GM19397 (cell line): ENCODE measurements around the gene WASHC4.

Experiments used
- ATAC-seq: cut with Tn5 transposase; IDR thresholded peaks from one replicate; pipeline ENCODE4 v1.9.1; 2021; ENCODE audit warnings: mild to moderate bottlenecking, moderate library complexity; ENCODE audit not compliant: unreplicated experiment

WASHC4 gene

GRCh38 chr12:105107494-105108371 is at the start of gene WASHC4:
Gene WASHC4, plus strand, starts transcription at chr12:105107731. Its CDS starts 70 bp downstream, at chr12:105107801.
- peak; percentile 93 for ATAC-seq

DNA sequence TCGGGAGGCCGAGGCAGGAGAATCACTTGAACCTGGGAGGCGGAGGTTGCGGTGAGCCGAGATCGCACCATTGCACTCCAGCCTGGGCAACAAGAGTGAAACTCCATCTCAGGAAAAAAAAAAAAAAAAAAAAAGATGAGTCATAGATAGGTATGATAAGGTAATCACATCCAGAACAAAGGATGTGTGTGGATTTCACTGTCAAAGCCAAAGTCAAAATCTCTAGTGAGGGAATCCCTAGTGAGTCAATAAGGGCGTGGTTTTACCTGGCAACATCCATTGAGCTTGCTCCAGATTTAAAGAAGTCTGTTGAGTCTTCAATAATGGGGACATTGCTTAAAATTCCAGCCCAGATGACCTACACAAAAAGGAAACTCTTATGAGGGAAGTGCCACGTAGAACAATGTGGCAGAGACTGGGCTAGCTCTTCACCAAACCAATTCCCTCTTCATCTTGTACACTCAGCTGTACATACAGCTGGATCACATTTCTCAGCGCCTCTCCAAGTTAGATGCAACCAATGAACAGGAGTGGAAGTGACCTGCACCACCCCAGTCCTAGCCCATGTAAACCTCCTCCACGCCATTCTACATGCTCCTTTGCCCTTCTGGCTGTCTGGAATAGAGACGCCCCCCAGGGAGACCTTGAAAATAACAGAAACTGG is 46.7 kb upstream of the WASHC4 start:
- no peak for ATAC-seq

DNA sequence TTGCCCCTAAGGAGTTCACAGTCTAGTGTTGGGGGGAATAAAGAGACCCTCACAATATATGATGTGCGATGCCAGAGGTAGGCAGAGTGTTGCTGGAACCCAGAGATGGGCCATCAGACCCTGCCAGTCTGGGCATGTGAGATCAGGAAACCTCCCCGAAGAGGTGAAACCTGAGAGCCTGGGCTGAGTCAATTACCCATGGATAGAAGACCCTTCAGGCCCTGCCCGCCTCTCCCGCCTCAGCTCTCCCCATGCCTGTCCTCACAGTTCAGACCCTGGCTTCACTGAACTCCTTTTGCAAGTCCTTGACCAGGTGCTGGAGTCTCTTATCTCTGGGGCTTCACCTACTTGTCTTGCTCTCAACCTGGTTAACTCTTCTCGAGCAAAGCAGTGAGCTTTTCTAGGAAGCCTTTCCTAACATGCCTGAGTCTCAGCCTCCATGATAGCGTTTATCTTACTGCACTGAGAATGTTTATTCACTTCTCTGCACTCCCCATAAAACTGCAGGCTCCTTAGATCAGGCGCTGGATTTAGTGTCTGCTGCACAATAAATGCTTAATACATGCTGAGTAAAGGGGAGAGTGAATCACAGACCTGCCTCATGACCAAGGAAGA is 42.9 kb upstream of the WASHC4 start:
- ATAC-seq: no peak

- no peak for ATAC-seq
Observed at GRCh38 chr12:105067511-105068031, 40.0 kb upstream of the WASHC4 start.

- ATAC-seq: no peak
Observed at GRCh38 chr12:105069936-105070702, 37.4 kb upstream of the WASHC4 start.

DNA sequence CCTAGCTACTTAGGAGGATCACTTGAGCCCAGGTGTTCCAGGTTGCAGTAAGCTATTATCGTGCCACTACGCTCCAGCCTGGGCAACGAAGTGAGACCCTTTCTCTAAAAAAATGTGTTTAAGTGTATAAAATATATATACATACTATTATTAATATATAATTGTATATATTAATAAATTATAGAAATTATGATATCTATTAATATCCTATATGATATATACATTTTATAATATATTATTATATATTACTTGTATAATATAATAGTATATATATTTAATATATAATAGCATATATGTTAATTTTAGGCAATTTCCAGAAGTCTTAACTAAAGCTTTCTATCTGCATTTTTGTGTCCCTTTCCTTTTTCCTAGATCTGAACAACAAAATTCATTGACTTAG is 35.5 kb upstream of the WASHC4 start:
- no peak for ATAC-seq

- no peak for ATAC-seq
Observed at GRCh38 chr12:105072888-105073488, 34.5 kb upstream of the WASHC4 start.

DNA sequence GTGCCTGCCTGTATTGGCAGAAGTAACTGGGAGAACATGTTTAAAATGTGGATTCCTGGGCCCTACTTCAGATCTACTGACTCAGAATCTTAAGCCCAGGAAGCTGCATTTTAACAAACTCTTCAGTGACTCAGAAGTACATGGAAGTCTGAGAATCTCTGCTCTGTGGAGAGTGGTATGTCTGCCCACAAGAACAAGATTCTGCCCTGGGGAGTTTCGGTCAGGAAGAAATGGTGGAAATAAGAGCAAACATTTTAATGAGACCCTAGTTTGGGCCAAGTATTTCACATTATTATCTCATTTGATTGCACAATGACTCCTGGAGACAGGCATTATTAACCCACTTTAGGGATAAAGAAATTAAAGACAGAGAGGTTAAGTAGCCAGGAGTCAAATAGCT is 31.4 kb upstream of the WASHC4 start:
- ATAC-seq: no peak

DNA sequence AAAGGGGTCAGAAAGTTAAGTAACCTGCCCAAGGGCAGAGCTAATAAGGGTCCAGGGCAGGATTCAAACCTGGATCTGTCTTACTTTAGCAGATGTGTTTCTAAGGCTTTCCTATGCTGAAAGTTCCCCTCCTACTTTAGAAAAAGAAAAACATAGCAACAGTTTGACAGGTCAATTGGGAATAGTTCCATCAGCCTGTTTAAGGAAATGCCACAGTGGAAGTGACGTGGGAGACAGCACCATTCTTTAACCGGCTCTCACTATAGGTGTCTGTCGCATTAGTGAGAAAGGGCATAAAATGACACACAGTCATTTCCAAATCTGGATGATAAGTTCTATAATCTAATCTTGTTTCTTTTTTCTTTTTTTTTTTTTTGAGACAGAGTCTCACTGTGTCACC is 30.6 kb upstream of the WASHC4 start:
- no peak for ATAC-seq

- ATAC-seq: no peak
Observed at GRCh38 chr12:105077435-105077834, 30.1 kb upstream of the WASHC4 start.

- no peak for ATAC-seq
Observed at GRCh38 chr12:105078712-105079570, 28.6 kb upstream of the WASHC4 start.

GRCh38 chr12:105083031-105083430 is 24.5 kb upstream of the WASHC4 start:
- no peak for ATAC-seq

GRCh38 chr12:105083551-105084105 is 23.9 kb upstream of the WASHC4 start:
- no peak for ATAC-seq

DNA sequence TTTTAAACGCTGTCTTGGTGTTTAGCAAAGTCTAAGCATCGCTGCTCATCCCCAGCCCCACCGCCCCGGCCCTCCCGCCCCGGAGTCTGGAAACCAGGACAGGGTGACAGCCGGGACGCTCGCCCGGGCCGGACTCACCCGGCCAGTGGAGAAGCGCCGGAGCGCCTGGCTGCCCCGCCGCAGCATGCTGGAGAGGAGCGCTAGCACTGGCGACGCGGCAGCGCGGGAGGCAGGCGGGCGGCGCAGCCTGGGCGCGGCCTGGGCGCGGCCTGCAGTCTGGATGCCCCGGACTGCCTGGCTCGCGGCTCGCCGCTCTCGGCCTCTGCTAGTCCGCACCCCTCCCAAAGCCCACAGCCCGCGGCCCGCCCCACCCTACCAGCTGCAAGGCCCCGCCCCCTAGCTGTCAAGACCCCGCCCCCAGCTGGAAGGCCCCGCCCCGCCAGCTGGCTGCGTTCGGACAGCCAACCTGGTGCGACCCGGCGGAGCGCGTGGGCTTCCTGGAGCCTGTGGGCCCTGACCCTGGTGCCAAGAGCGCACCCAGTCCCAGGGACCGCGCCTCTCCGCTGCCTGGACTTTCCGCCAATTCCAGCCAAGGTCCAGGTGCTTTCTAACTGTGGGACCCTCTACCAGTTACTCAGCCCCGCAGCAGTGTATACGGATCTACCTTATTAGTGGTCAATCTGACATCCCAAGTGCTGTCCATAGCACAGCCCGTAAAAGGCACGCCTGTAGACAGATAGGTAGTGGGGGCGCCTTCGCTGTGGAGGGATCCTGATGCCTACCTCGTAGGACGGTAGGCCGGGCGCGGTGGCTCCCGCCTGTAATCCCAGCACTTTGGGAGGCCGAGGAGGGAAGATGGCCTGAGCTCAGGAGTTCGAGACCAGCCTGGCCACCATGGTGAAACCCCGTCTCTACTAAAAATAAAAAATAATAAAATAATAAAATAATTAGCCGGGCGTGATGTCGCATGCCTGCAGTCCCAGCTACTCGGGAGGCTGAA is 23.0 kb upstream of the WASHC4 start, which contains the start of gene ALDH1L2:
ALDH1L2 (minus strand) TSS at position 208 of the 1,000 bp plus-strand sequence; CDS start at position 186, 22 bp downstream.
- peak; percentile 81 for ATAC-seq

DNA sequence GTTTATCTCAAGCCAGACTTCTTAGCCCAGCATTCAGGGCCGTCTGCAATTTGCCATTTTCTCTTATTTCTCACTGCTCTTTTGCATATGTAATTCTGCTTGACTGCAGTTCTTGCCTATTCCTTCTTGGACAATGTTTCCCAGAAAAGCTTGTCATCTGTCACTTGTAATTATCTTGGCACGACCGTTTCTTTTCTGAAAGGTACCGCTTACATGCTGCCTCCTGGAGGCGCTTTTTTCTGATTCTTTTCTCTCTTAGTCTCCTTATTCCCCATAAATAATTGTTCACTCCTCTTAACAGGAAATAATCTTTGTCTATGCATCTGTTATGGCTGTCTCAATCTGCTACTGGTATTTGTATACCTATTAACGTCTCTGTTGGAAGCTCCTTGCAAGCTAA is 22.0 kb upstream of the WASHC4 start:
- no peak for ATAC-seq

GRCh38 chr12:105089817-105090216 is 17.7 kb upstream of the WASHC4 start:
- ATAC-seq: no peak

GRCh38 chr12:105090361-105090760 is 17.2 kb upstream of the WASHC4 start:
- no peak for ATAC-seq
